GM21423 (cell line): ENCODE results near the gene SIRT7.

Experiments
- ATAC-seq: cut with Tn5 transposase; IDR thresholded peaks from one replicate; pipeline ENCODE4 v1.9.1; 2021; ENCODE audit warnings: mild to moderate bottlenecking, moderate library complexity; ENCODE audit not compliant: unreplicated experiment

Gene SIRT7

GRCh38 chr17:81921996-81922565, 4.1 kb upstream of the SIRT7 start:
- ATAC-seq, result no peak

- ATAC-seq, result no peak
Observed at GRCh38 chr17:81921537-81921862, 3.5 kb upstream of the SIRT7 start.

DNA sequence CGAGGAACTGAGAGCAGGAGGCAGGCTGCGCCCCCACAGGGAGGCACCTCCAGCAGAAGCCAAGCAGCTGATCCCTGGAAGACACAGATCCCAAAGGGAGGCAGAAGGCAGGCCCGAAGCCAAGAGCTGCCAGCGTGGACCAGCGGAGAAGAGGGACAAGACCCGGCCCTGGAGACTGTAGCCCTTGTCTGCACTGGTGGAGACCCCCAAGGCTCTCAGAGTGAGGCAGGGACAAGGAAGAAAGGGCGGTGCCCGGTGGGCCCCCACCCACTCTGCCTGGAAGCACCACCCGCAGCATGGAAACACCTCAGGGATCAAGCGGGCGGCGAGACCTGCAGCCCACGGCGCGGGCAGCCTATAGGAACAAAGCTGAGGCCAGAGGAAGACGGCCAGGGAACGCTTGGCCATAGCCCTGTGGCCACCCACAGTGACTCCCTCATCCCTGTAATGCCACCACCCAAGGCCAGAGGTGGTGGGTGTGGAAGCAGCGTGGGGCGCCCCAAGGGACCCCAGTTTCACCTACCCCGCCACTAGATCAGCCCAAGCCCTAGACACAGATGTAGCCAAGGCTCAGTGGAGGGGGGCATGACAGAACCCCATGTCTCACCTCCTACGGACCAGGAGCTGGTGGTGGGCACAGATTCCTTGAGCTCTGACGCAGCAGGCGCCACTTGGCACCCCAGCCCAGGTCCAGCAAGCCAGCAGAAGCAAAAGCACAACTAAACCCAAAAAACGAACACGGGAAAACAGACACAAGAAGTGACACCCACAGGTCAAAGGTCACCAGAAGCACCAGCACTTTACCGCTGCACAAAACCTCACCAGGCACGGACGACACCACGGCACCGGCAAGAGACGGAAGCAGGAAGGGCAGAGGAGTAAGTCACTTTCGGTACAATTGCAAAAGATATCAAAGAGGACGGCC, 2.9 kb upstream of the SIRT7 start:
- ATAC-seq, result no peak

- ATAC-seq, result no peak
Observed at GRCh38 chr17:81918832-81919545, 1.0 kb upstream of the SIRT7 start.

- peak; percentile 27 for ATAC-seq
Observed at GRCh38 chr17:81918333-81918669, 325 bp upstream of the SIRT7 start.

- ATAC-seq, result no peak
Observed at GRCh38 chr17:81916234-81917001, 1.6 kb downstream of the SIRT7 start.

DNA sequence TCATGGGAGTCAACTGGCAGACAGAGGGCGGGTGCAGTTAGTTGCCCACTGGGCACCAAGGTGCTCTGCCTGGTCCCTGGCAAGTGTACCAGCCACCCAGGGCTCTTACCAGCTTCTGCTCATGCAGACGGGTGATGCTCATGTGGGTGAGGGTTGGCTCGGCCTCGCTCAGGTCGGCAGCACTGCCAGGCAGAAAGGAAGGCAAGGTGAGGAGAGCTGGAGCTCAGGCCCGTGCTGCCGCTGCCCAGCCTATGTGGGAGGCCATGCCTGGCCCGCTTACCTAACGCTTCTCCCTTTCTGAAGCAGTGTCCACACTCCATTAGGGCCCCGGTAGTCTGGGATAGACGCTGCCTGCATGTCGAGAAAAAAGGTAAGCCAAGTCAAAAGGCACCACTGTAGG, 2.6 kb downstream of the SIRT7 start:
- ATAC-seq, result no peak

DNA sequence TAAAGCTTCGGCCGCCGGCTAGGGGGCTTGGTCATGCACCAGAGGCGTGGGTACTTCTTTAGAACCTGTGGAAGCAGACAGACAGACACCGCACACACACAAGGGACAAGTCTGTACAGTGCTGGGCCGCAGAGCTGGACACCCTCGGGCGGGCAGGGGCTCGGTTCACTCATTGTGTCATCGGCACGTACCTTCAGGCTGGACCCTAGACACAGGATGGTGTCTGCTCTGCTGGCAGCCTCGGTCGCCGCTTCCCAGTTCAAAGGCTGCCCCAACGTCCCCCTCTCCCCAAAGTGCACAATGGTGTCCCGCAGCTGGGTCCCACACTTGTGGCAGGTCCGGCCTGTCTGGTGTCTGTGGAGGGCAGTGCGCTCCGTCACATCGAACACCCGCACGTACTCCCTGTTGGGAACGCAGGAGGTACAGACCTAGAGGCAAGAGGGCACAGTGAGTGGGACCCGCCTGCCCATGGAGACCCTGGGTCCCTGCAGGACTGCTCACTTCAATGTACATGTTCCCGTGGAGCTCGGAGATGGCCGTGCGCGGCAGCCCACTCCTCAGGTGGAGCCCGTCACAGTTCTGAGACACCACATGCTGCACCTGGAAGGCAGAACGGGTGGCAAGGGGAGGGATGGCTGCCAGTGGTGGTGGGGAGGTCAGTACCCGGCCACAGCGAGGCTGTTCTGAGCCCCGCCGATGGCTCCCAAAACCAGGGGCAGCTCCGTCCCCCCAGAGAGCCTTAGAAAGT, 3.7 kb downstream of the SIRT7 start:
- ATAC-seq, result no peak

- ATAC-seq, result no peak
Observed at GRCh38 chr17:81913394-81914102, 4.4 kb downstream of the SIRT7 start.

DNA sequence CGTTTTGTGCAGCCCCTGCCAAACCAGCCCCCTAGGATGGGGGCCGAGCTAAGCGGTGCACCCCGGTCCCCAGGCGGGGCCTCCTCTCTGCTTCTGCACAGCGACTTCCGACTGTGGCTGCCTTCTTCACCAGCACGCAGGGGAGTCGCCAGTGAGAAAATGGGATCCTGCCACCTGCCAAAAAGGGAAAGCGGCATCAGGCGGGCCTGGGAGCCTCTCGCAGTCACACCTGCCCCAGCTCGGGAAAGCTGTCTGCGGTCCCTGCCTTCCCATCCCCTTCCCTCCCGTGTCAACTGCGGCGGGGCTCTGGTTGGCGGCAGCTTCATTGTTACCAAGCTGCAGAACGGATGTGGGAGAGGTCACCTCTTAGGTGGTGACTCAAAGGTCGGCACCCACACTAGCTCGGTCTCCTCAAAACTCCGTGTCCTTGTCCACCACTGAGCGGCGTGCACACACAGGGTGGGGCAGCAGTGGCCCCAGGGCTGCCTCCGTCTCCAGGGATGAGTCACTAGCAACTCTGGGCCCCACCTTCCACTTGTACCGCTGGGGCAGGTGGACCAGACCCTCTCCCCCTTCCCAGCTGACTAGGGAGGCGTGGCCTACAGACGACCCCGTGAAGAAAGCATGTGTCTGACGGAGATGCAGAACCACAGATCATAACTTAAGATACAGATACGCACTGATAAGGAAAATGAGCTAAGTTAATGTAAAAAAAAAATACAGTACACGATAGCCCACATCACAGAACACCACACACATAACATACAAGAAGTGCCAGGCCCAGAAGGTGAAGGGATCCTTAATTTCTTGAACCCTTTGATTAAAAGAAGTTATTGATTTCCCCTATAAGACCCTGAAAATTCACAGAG, 5.3 kb downstream of the SIRT7 start:
- no peak for ATAC-seq

DNA sequence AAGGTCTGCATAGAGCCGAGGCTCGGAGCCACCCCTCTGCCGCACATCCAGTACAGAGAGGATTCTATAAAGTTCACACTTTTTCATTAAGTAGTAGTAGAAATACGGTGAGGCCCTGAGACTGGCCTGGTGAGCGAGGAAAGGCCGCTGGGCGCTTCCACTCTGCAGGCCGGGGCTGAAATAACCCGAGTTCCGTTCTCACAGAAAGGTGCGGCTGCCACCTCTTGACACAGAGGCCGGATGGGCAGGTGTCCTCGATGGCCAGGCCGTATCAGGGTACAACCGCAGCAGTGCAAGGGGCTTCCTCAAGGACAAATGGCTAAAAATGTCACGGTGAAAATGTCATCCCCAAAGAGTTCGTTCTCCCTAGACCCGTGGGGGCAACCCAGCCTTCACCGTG, 6.0 kb downstream of the SIRT7 start:
- no peak for ATAC-seq

DNA sequence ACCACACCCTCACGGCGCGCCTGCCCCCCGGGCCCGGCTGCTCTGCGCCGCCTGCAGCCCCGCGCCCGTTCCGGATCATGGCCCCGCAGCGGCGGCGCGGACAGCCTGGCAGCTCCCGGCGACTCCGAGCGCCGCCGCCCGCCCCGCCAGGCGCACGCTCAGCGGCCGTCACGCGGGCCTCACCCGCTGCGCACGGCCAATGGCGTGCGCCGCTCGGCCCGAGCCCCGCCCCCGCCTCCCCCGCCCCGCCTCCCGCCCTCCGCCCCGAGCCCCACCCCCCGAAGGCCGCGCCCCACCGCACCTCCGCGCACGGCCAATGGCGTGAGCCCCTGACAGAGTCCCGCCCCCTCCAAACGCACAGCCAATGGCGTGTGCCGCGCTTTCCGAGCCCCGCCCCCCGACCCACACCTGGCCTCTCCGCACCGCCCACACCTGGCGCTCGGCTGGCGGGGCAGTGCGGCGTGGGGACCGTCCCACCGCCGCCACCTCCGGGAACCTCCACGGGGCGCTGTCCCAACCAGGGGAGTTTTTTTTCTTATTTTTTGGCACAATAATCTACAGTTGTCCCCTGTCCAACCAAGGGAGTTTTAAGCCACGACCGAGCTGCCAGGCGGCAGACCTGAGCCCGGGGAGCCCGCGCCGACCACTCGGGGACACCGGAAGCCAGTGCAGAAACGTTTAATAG, 6.6 kb downstream of the SIRT7 start, which contains the start of gene PCYT2:
PCYT2 (minus strand) TSS at position 123 of the 685 bp plus-strand sequence; CDS start at position 79, 44 bp downstream.
- peak; percentile 72 for ATAC-seq

DNA sequence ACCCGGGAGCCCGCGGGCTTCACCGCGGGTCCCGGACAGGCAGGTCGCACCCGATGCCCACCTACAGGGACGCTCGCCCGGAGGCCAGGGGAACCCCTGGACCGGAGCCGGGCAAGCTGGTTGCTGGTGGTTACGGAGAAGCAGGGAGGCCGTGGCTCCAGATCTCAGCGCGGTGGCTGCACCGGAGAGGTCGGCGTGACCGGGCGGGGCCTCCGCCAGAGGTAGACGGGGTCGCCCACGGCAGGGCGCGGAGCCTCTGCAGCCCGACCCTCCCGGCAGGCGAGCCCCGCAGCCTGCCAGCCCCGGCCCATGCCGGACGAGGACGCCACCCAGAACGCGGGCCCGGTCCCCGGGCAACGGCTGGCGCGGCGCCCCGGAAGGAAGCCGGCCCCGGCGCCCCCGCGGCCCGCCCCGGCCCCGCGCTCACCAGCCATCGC, 7.1 kb downstream of the SIRT7 start:
- peak; percentile 32 for ATAC-seq

- no peak for ATAC-seq
Observed at GRCh38 chr17:81909966-81910839, 7.8 kb downstream of the SIRT7 start.

DNA sequence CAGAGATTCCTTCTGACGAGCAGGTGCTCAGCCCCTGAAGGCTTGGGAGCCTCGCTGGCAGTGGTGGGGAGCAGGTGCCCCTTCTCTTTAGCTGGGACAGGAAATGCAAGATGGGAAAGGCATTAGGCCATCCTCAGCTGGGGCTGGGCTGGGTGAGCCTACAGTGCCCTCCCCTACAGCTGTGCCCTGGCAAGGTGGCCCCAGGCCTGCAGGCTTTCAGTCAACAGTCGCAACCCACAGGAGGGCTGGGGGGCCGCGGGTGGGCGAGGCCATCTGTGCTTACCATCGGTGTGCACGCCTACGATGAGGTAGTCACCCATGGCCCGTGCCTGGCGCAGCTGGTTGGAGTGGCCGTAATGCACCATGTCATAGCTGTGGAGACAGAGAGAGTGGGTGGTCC, 8.7 kb downstream of the SIRT7 start:
- no peak for ATAC-seq

GRCh38 chr17:81908793-81909192, 9.2 kb downstream of the SIRT7 start:
- no peak for ATAC-seq
